GM13977 (cell line): ENCODE data around the gene GPR18.
A peak's percentile ranks its signal among the peaks of the same experiment; 100 is the strongest.

Experiments used
- DNase-seq: peaks from one replicate; pipeline ENCODE4 v3.0.0; 2012; ENCODE audit warnings: low spot score
- CTCF ChIP-seq: IDR thresholded peaks from 2 replicates; pipeline ENCODE4 v1.5.1; 2012; ENCODE audit warnings: mild to moderate bottlenecking, control low read depth; ENCODE audit not compliant: insufficient read depth; ENCODE audit errors: extremely low read depth, missing control alignments
- in situ Hi-C: fragments of 300-500 bp; cut with MboI; formaldehyde crosslinking; loops from one replicate; pipeline ENCODE4 v1.12.0; 2022; ENCODE audit warnings: low sequenced_read_pairs, low pct_unique_long_range_greater_than_20kb, mixed read lengths, inconsistent platforms; ENCODE audit not compliant: unreplicated experiment

GPR18 gene

GRCh38 chr13:99294198-99294597 is 36.0 kb upstream of the GPR18 start:
- in situ Hi-C loops, result loop anchor here (25.0 kb wide), 1 partner anchor 93 kb away; no protein-coding TSS in a partner anchor
- DNase-seq, result no peak
- TF ChIP-seq CTCF, result no peak

GRCh38 chr13:99293178-99293577 is 35.0 kb upstream of the GPR18 start:
- TF ChIP-seq CTCF, result no peak
- in situ Hi-C loops, result loop anchor here (25.0 kb wide), 1 partner anchor 94 kb away; no protein-coding TSS in a partner anchor
- DNase-seq, result no peak

- no peak for DNase-seq
- in situ Hi-C loops, result loop anchor here (25.0 kb wide), 1 partner anchor 96 kb away; no protein-coding TSS in a partner anchor
- TF ChIP-seq CTCF, result no peak
These were observed 32.7 kb upstream of the GPR18 start for GRCh38 chr13:99290894-99291293.

GRCh38 chr13:99289674-99290337 is 31.6 kb upstream of the GPR18 start:
- TF ChIP-seq CTCF, result no peak
- no peak for DNase-seq
- in situ Hi-C loops, result loop anchor here (25.0 kb wide), 1 partner anchor 97 kb away; no protein-coding TSS in a partner anchor

- TF ChIP-seq CTCF, result no peak
- no peak for DNase-seq
These were observed 31.1 kb upstream of the GPR18 start for GRCh38 chr13:99289271-99289670.

GRCh38 chr13:99288089-99288488 is 29.9 kb upstream of the GPR18 start:
- DNase-seq, result peak; percentile 63
- no peak for TF ChIP-seq CTCF
- in situ Hi-C loops, result loop anchor here (25.0 kb wide), 1 partner anchor 99 kb away; no protein-coding TSS in a partner anchor

More at GRCh38 chr13:99289271-99289670, 31.1 kb upstream of the GPR18 start:
- in situ Hi-C loops, result loop anchor here (25.0 kb wide), 1 partner anchor 98 kb away; no protein-coding TSS in a partner anchor
